OCI-LY3 (cell line): ENCODE measurements around the gene B4GALNT4.
"Not testable (repeated sequence)": the region's sequence is repeated elsewhere in the genome, so short reads cannot be mapped to it uniquely, and the experiment has no call there.

Experiments used
- CTCF ChIP-seq: fragments of 200-600, 300-600 bp; sonication (generic); IDR thresholded peaks from 2 replicates; pipeline ENCODE4 v1.5.1; 2014; ENCODE audit warnings: antibody characterized with exemption, low read length, low read depth
- EZH2phosphoT487 ChIP-seq: fragments of 200-600 bp; shearing (Covaris generic); IDR thresholded peaks from 2 replicates; pipeline ENCODE4 v1.6.1; 2018; ENCODE audit warnings: antibody characterized with exemption, mixed run types, low read depth

- not testable (repeated sequence) for TF ChIP-seq EZH2phosphoT487, CTCF
Observed at GRCh38 chr11:389369-389768, 20.1 kb downstream of the B4GALNT4 start.
